HG03565 (cell line): ENCODE data around the gene ANXA11.

Experiments used
- ATAC-seq: cut with Tn5 transposase; IDR thresholded peaks from one replicate; pipeline ENCODE4 v1.9.1; 2021; ENCODE audit warnings: mild to moderate bottlenecking, moderate library complexity; ENCODE audit not compliant: unreplicated experiment

ANXA11 gene

DNA sequence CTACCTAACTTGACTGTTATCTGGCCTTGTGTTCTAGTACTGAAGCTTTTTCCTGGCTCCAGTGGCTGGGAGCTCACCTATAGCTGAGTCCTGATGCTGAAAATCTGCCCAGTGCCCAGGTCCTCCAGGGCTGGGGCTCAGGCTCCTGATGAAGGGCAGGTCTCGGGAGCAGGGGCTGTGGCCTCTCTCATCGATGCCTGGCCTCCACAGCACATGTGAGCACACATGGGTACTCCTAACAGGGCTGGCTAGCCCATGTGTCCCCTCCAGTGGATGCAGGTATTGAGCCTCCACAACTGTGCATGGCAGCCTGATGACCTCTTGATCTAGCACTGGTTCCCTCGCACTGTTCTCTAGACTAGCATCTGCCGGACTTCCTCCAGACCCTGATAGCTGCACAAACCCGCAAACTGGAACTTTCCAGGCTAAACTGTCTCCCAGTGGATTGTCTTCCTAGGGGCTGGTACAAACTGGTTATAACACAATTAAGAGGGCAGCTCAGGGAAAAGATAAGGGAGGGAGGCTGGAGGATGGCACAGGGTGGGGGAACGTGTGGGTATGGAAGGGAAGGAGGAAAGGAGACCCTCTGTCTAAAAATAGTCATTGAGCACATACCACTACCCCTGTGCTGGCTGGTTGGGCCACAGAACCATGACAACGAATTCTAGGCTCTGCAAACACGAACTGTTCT is 37.7 kb downstream of the ANXA11 start:
- ATAC-seq = no peak

DNA sequence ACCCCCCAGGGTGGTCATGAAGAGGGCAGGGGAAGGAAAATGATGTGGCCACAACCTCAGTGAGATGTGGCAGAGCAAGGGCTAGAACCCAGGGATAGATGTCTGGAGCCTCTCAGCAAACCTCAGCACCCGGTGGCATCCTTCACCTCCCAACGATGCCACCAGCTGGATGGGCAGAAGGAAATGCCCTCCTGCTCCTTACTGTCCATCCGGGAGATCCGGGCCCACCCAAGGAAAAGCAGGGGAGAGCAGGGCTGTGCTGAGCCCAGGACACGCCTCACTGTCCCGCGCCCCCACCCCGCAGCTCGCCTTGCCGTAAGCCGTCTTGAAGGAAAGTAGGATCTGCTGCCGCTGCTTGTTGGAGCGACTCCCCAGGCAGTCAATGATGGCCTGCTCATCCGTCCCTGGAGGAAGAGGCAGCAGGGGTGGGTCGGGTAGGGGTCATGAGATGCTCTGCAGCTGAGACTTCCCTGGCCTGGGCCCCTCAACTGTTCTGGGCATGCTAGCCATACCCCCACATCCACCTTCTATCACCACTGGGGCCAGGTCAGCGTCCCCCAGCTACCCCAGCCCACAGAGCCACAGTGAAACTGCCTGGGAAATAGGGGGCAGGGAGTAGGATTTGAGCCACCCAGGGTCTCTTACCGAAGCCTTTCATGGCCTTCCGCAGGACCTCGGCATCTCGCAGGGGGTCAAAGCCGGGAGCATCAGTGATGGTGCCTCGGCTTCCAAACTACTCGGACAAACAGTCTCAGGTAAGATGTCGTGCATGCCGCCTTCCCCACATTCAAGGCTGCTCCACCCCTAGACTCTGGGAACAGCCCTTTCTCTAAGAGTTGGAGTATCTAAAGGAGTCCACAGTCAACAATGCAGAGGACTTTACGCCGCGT is 38.5 kb downstream of the ANXA11 start:
- ATAC-seq = no peak

DNA sequence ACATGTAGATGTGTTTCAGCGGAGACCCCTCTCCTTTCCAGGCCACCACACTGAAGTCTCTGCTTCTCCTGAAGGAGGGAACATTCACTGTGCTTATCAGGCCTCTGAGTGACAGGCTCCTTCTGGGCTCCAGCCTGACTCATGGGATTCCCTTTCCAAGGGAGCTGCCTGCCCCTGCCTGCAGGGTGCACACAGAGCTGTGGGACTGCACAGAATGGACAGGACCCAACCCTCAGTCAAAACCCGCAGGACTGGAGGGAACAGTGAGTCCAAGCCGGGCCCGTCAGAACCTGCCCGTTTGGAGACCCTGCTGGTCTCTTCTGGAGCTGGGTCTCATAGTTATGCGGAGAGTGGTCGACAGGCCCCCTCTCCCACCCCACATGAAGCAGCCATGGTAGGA is 40.2 kb downstream of the ANXA11 start:
- ATAC-seq = no peak

DNA sequence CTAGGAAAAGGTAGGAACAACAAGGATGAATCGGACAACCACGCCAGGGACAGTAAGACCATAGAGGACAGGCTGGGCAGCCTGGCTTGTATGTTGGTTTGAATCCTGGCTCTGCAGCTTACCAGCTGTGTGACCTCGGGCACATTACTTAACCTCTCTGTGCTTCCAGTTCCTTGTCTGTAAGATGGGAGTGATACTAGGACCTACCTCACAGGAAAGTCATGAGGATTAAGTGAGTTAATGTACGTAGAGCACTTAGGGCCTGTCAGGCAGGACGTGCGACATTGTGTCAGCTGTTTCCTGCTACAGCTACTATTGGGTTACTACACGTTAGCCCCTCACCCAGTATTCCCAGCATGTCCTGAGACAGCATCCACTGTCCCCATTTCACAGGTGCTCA is 40.7 kb downstream of the ANXA11 start:
- no peak for ATAC-seq

DNA sequence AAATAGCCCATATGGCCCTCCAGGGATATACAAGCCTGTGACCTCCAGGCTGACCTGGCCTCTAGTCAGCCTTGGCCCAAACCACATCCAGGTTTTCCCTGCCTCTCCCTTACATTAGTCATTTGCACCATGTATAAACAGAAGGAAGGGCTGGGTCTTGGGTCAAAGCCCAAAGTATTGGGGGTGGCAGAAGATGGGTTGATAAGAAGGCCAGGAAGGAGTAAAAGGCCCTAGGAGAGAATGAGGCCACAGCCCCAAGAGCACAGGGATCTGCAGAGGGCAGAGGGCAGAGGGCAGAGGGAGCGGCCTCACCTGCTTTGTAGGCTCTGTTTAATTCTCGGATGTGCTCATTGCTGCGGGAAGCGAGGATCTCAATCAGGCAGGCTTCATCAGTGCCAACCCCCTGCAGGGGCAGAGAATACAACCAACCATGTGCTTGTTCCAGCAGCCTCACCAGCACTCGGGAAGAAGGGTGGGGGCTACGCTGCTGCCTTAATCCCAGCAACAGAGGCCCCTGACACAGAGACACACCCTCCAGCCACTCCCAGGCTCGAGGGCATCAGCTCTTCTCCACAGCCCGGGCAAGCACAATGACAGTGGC is 41.5 kb downstream of the ANXA11 start:
- ATAC-seq = no peak

DNA sequence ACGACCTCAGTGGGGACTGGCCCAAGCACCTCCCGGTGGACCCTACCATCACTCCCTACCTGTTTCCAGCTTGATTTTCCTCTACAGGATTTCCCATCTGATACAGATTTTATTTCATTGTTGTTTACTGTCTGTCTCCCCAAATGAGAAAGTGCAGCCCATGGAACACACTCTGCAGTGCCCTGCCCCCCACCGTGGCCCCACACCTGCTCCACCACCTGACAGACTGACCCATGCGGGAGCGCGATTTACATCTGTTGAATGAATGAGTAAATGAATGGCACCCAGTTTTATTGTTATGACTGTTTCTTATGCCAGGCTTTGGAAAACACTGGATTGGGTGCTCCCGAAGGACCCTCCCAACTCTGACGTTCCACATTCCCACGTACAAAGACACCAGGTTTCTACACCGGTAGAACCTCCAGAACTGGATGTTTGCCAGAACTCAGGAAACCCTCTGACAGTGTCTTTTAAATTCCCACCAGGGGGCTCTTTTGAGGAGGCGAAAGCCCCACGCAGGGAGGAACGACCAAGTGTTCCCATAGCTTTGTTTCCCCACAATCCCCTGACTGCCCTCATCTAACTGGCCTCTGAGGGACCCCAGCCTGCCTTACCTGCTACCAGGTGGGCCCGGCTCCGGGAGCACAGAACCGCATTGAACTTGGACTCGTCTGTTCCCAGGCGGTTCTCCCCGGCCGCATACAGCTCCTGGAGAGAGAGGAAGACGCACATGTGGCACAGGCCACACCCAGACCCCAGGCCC is 43.8 kb downstream of the ANXA11 start:
- ATAC-seq = no peak

DNA sequence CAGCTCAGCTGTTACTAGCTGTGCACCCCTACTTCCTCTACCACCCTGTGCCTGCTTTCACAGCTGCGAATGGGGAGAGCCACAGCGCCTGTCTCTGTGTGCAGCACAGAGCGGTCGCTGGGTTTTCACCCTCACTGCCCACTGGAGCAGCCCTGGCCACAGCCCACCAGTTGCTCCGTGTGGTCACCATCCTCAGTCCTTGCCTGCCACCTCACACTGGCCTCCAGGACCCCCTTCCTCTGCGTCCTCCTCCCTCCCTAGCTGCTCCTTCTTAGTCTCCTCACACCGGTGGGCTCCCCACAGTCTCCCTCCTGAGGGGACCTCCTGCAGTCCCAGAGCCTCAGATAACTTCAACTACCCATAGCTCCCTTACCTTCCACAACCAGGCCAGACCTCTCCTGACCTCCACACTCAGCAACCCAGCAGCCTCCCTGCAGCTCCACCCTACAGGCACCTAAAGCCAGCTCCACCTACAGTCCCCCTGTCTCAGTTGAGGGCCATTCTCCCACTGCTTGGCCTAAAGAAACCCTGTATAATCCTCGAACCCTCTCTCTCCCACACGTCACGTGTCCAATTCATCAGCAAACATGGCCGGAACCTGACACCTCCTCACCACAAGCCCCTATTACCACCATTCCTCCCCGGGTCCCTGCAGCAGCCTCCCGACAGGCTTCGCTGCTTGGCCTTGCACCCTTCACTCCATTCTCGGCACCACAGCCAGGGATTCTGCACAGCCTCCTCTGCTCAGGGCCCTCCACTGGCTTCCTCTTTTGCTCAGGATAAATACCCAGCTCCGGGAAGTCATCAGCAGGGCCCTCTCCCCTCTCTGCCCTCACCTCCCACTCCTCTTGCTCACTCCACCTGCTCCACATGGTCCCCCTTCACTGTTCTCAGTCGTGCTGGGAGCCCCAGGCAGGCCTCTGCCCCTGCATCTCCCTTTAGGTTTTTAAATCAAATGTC is 44.7 kb downstream of the ANXA11 start:
- ATAC-seq = no peak

DNA sequence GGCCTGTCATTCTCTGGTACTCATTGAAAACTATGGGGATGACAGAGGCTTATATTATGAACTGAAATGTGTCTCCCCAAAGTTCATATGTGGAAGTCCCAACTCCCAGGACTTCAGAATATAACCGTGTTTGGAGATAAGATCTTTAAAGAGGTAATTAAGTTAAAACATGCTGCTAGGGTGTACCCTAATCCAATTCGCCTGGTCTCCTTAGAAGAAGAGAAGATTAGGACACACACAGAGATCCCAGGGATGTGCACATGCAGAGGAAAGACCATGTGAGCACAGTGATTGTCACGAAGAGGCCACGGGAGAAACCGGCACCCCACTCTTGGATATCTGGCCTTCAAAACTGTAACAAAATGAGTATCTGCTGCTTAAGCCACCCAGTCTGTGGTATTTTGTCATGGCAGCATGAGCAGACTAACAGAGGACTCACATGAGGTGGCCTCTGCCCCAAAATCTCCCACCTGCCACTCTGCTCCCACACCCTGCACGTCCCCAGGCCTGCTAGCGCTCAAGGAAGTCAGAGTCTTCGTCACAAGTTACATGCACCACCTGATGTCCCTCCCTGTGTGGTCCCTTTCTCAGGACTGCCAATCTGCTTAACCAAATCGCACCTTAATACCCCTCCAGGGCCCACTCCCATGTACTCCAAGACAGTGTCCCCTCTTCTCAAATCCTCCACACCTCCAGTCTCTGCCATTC is 46.0 kb downstream of the ANXA11 start:
- no peak for ATAC-seq

DNA sequence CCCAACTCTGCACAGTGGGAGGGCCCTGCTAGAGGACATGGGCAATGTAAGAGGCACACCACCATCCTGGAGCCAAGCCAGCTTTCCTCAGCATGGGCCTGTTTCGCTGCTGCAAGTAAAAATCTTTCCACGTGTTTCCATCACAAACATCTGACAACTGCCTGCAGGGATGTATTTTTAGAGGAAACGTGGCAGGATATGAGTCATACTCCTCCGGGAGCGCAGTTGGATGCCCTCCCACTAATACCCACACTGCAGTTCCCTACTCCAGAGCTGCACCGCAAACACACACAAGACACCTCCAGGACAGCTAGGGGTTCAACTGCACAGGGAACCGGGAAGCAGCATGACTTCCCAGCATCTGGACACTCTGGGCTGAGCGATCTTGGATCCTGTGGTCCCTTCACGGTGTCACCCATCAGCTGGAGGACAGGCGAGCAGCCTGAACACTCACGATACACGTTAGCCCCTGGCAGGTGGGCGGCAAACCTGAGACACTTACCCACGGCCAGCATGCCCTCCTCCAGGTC is 46.7 kb downstream of the ANXA11 start:
- ATAC-seq = no peak

DNA sequence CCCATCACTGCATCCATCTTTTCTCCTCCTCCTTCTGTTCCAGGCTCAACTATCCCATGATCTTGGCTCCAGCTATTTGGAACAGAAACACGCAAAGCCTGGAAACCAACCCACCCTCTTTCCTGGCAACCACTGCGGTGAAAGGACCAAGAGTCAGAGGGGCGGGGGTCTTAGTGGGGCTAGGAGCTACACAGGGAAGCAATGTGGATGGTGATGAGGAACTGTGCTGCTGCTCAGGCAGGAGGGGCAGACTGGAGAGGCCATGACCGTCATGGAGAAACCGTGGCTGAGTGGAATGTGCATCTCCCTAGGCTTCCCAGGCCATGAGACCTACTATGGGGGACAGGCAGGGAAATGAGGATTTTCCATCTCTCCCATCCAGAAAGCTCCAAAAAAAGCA is 47.2 kb downstream of the ANXA11 start:
- no peak for ATAC-seq

DNA sequence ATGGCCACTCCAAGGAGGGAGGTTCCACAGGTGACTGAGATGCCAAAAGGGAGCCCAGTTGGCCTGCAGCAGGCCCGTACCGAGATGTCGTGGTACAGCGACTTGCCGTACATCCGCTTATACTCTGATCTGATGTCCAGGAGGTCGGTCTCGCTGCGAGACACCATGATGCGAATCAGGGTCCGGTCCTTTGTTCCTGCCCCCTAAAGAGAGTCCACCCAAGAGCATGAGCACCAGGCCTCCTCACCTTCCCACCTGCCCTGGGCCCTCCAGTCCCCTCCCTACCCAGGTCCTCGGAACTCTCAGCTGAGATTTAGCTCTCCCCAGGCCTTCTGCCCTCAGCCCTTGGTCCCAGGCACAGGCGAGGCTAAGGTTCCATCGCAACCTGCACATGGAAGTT is 47.8 kb downstream of the ANXA11 start:
- no peak for ATAC-seq

DNA sequence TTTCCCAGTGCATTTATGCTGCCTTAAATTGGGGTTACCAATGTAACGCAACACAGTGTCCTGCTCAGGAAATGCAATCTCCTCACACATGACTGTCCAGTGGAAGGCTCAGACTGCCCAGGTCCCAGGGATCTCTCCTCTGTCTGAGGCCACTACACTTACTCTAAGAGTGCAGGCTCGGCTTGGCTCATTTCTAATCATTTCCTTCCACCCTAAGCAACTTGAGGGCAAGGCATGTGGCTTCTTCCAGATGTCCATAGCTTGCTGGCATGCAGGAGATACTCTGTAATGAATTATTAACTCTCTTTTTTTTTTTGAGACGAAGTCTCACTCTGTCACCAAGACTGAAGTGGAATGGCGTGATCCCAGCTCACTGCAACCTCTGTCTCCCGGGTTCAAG is 49.1 kb downstream of the ANXA11 start:
- no peak for ATAC-seq

DNA sequence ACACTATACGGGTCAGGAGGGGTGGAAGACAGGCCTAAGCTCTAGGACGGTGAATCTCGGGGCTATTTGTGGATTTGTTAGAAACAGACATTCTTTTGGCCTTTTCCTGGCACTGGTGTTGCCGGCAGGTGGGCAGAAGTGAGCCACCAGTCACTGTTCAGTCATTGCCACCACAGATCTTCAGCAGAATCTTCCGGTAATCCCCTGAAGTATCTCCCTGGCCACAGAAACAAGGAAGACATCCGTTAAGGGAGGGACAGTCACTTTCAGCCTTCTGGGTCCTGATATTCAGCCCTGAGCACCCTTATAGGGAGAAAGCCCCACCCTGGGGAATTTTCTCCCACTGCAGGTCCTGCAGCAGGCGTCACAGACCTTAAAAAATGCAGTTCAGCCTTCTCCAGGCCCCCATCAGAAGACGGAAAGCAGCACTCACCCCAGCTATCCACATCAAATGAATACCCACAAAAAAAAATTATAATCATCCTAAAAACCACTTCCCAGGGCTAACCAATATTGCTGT is 49.6 kb downstream of the ANXA11 start:
- no peak for ATAC-seq

DNA sequence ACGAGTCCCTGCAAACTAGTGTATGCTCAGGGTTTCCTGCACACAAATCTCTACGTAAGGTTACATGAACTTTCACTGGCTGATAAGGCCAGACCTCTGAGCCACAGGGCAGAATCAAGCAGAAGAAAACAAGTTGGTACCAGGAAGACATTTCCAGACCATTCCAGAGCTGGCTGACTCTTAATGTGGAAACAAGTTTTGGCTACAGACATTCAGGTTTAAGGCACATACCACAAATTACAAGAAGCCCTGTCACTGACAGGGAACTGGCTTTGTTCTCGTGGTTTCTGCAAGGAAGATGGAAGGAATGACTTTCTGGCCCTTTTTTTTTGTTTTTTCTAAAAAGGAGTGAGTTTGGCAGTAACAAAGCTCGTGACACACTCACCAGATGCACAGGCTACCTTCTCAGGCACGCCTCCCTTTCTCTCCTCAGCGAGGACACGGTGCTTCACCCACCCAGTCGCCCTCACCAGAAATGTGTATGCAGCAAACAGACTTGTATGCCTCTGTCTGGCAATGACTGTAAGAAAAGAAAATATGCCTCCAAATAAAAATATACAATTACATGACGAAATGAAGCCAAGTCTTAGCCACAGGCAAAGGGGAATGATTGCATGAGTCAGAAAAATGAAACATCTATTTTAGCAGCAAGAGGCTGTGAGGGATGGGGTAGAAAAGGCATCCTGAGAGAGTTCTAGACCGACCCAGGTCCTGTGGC is 50.2 kb downstream of the ANXA11 start:
- ATAC-seq = no peak

DNA sequence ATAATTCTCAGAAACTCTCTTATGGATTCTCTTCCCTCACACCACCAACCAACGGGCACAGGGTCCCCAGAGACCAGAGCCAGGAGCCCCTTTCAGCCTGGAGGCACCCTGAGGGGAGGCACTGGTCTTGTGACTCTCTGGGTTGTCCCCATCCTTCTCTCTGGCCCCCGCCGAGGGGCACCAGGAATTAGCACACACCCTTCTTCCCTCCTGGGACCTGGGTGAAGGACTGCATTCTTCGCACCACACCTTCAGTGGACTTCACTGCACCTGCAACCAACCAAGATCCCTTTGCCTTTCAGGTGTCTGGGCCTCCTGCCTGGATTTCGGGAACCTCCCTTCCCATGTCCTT is 50.7 kb downstream of the ANXA11 start:
- no peak for ATAC-seq

DNA sequence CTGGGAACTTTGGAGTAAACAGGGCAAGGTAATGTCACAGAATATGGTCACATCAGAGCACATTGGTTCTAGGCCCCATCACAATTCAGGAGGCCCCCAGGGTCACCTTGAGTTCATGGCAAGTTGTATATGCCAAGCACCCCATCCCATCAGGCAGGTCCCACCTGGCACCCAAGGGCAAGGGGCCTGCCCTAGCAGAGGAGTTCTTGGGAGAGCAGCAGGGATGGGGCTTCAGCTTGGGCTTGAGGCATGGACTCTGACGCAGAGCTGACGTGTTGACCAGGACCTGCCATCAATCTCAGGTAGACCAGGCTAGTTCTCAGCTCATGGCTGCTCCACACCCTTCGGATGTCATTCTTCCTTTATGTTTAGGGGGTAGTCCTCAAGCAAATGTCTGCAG is 51.9 kb downstream of the ANXA11 start:
- no peak for ATAC-seq

DNA sequence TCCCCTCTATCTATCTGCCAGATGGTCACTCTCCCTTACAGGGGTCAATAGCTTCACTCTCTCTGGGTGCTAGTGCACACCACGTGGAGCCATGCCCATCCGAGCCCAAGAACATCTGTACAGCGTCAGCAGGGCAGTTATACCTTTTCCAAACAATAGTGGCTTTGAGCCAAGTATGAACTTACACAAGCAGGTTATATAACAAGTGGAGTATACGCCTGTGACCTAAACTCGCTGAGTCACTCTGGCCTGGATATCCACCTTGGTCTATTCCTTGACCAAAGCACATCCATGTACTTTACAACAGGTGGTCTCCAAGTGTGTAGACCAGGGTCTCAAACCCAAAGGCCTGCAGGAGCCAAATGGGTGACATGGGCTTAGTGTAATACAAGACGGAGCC is 52.5 kb downstream of the ANXA11 start:
- no peak for ATAC-seq

DNA sequence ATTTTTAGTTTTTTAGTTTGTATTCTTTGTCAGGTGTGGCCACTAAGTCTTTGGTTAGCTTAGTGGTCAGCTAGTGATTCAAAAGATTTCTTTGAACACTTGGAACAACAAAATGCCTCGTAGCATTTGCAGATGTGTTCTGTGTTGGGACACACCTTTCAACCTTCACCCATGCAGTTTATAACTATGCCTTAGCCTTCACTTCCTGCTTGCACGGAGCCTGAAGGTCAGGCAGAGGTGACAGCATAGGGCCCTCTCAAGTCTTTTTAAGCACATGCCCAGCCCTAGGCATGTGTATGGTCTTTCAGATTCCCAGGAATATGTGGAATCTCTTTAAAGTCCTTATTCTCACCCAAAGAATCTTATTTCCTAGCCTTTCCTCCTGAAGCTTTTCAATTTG is 55.2 kb downstream of the ANXA11 start:
- ATAC-seq = no peak

DNA sequence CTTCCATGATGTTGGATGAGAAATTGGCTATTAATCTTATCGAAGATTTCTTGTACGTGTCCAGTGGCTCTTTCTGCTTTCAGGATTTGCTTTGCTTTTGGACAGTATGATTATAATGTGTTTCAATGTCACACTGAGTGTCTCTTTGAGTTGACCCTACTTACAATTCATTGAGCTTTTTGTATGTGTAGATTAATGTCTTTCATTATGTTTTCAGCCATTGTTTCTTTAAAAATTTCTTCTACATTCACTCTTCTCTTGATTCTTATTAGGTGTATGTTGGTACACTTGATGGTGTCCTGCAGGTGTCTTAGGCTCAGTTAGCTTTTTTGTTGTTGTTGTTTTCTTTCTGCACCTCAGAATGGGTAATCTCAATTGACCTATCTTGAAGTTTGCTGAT is 56.2 kb downstream of the ANXA11 start:
- ATAC-seq = no peak
